LNCaP clone FGC (cell line): Measurements from ENCODE around the gene CYSRT1.
A peak's percentile ranks its signal among the peaks of the same experiment; 100 is the strongest.

Experiments used
- DNase-seq: peaks from one replicate; pipeline ENCODE4 v3.0.0-alpha.2; 2011; ENCODE audit warnings: low read depth
- H3K4me3 ChIP-seq: 2 replicates; pipeline ENCODE4 v1.5.1; 2011; ENCODE audit warnings: mild to moderate bottlenecking, low read depth, low read length, control low read depth
- TF ChIP-seq, protein P1 (sequence below): IDR thresholded peaks from 2 replicates; pipeline ENCODE4 v1.5.1; 2012; ENCODE audit warnings: mild to moderate bottlenecking; ENCODE audit not compliant: control insufficient read depth, insufficient read depth; ENCODE audit errors: extremely low read depth

Gene CYSRT1

DNA sequence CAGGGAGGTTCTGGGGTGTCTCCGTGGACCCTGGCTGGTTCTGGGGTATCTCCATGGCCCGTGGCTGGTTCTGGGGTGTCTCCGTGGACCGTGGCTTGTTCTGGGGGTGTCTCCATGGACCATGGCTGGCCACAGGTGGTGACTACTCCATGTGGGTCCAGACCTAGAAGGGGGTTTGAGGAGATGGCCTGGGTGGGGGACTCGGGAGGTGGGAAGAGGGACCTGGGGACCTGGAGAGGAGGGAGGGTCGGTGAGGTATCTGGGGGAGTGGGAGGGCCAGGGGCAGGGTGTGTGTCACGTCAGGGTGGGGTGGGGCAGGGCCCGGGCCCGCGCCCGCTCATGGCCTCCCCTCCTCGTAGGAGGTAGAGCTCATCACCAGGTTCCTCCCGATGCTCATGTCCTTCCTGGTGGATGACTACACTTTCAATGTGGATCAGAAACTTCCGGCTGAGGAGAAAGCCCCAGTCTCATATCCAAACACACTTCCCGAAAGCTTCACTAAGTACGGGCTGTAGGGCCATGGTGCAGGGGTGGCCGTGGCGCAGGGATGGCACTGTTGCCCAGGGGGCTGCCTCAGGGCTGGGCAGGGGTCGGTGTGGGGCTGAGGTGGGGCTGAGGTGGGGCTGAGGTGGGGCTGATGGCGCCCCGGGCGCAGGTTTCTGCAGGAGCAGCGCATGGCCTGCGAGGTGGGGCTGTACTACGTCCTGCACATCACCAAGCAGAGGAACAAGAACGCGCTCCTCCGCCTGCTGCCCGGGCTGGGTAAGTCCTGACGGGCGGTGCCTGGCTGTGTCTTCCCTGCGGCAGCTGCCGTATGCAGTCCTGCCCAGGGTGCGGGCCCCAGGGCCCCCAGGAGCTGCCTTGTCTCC, 41.8 kb downstream of the CYSRT1 start:
- TF ChIP-seq, protein P1, sequence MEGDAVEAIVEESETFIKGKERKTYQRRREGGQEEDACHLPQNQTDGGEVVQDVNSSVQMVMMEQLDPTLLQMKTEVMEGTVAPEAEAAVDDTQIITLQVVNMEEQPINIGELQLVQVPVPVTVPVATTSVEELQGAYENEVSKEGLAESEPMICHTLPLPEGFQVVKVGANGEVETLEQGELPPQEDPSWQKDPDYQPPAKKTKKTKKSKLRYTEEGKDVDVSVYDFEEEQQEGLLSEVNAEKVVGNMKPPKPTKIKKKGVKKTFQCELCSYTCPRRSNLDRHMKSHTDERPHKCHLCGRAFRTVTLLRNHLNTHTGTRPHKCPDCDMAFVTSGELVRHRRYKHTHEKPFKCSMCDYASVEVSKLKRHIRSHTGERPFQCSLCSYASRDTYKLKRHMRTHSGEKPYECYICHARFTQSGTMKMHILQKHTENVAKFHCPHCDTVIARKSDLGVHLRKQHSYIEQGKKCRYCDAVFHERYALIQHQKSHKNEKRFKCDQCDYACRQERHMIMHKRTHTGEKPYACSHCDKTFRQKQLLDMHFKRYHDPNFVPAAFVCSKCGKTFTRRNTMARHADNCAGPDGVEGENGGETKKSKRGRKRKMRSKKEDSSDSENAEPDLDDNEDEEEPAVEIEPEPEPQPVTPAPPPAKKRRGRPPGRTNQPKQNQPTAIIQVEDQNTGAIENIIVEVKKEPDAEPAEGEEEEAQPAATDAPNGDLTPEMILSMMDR: no peak

DNA sequence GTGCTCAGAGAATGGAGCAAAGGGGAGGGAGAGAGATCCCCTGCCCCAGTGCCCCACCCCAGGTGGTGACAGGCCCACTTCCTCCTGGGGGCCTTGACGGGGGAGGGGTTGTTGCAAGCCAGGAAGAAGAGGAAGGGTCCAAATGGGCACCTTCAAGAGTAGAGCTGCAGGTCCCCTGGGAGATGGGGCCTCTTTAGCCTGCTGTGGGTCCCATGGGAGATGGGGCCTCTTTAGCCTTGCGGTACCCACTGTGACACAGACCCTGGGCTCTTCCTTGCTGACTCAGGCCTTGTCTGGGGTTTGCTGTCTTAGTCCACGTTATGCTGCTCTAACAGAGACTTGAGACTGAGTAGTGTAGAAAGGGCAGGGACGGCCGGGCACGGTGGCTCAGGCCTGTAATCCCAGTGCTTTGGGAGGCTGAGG, 43.0 kb downstream of the CYSRT1 start:
- peak overlapping the region; percentile 47 for H3K4me3 ChIP-seq
- TF ChIP-seq, protein P1: no peak
- no peak for DNase-seq

More for the DNA sequence above, 41.8 kb downstream of the CYSRT1 start:
- H3K4me3 ChIP-seq: no peak overlapping the region
- no peak for DNase-seq

DNA sequence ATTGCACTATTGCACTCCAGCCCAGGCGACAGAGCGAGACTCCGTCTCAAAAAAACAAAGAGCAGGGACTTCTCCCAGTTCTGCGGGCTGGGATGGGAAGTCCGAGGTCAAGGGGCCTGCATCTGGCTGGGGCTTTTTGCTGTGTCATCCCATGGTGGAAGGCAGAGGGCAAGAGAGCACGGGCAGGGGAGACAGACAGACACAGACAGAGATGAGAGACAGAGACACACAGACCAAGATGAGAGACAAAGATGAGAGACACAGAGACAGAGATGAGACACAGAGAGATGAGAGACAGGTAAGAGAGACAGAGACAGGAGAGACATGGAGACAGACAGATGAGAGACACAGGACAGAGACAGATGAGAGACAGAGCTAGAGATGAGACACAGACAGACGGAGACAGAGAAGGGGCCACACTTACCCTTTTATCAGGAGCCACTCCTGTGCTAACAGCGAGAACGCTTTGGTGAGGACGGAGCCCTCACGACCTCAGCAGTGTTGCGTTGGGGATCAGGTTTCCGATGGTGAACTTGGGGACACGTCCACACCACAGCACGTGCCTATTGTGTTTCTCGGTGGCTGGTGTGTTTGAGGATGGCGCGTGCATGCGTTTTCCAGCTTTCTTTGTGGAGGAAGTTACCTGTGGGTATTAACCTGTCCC, 43.7 kb downstream of the CYSRT1 start:
- DNase-seq: no peak
- TF ChIP-seq, protein P1: no peak
- H3K4me3 ChIP-seq: peak overlapping the region; percentile 47

DNA sequence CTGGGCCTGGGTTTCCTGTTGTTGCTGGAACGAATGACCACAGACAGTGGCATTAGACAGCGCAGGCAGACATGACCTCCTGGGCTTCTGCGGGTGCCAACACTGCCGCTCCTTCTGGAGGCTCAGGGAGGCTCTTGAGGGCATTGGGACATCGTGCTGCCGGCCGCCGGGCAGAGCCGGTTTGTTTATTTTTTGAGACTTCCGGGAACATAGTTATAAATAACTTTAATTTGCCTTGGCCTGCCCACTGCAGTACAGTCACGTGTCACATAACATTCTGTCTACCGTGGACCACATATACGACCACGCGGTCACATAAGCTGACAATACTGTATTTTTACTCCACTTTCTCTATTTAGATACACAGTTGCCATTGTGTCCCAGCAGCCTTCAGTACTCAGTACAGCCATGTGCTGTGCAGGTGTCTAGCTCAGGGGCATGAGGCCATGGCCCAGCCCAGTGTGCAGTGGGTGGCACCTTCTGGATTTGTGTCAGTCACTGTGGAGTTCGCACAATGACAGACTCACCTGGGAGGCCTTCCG, 44.3 kb downstream of the CYSRT1 start:
- H3K4me3 ChIP-seq: peak overlapping the region; percentile 47
- DNase-seq: peak; percentile 88
- TF ChIP-seq, protein P1: no peak

DNA sequence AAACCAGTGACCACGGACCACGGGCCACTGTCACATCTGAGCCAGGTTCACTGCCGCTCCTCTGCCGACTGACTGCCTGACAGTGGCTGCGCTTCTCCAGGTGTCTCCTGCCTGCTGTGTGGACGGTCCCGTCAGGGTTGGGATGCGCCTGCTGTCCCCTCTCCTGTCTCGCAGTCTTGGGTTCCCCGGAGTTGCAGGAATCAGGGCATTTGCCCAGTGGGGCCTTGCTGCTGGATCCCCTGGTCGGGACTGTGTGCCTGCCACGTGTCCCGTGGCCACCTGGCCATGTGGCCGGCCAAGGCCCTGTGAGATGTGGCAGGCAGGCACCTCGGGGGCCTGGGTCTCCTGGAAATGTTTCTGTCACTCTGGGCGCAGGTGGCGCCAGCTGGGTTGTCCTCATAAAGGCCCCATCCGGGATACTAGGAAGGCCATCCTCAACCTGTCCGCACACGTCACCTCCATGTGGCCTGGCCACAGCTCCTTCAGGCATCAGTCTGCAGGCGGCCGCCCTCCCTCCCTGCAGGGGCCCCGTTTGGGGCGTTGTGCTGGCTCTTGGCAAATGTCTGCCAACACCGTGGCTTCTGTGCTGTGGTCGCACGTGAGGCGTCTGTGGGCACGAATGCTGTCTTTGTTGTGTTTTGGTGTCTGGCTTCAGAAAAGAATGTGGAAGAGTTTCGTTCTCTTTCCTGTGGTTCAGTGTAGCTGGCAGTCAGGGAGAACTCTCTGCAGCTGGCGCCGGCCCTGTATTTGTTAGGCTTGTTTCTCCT, 46.1 kb downstream of the CYSRT1 start:
- no peak for DNase-seq
- no peak overlapping the region for H3K4me3 ChIP-seq
- TF ChIP-seq, protein P1: no peak

DNA sequence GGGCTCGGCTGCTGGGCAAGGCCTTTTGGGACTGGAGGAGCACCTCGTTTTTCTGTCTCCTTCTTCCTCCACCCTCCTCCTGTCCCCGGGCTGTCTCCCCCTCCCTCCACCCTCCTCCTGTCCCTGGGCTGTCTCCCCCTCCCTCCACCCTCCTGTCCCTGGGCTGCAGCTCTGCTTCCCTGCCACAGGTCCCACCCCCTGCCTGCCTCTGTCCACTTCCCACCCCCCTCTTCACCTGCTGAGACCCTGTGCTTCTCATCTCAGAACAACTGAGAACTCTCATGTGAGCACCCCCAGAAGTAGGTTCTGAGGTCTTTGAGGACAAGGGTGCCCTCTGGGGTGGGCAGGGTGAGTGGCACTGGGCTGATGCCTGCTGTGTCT, 46.7 kb downstream of the CYSRT1 start:
- no peak overlapping the region for H3K4me3 ChIP-seq
- TF ChIP-seq, protein P1: no peak

More for the DNA sequence above, 46.7 kb downstream of the CYSRT1 start:
- no peak for DNase-seq
